ENCODE measurements around the gene VPS18. TPM values are rescaled to one million over a fixed set of nuclear protein-coding genes. Genes with fewer than 3 reads are reported as not detected.
"Not testable (repeated sequence)": the region's sequence is repeated elsewhere in the genome, so short reads cannot be mapped to it uniquely, and the experiment has no call there.

VPS18 gene, protein sequence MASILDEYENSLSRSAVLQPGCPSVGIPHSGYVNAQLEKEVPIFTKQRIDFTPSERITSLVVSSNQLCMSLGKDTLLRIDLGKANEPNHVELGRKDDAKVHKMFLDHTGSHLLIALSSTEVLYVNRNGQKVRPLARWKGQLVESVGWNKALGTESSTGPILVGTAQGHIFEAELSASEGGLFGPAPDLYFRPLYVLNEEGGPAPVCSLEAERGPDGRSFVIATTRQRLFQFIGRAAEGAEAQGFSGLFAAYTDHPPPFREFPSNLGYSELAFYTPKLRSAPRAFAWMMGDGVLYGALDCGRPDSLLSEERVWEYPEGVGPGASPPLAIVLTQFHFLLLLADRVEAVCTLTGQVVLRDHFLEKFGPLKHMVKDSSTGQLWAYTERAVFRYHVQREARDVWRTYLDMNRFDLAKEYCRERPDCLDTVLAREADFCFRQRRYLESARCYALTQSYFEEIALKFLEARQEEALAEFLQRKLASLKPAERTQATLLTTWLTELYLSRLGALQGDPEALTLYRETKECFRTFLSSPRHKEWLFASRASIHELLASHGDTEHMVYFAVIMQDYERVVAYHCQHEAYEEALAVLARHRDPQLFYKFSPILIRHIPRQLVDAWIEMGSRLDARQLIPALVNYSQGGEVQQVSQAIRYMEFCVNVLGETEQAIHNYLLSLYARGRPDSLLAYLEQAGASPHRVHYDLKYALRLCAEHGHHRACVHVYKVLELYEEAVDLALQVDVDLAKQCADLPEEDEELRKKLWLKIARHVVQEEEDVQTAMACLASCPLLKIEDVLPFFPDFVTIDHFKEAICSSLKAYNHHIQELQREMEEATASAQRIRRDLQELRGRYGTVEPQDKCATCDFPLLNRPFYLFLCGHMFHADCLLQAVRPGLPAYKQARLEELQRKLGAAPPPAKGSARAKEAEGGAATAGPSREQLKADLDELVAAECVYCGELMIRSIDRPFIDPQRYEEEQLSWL
- polyA plus RNA-seq (ENCODE audit: insufficient read length in 3 of 3) = 10 to 100 TPM; 15.9 to 17.7 (median 16.3) TPM

DNA sequence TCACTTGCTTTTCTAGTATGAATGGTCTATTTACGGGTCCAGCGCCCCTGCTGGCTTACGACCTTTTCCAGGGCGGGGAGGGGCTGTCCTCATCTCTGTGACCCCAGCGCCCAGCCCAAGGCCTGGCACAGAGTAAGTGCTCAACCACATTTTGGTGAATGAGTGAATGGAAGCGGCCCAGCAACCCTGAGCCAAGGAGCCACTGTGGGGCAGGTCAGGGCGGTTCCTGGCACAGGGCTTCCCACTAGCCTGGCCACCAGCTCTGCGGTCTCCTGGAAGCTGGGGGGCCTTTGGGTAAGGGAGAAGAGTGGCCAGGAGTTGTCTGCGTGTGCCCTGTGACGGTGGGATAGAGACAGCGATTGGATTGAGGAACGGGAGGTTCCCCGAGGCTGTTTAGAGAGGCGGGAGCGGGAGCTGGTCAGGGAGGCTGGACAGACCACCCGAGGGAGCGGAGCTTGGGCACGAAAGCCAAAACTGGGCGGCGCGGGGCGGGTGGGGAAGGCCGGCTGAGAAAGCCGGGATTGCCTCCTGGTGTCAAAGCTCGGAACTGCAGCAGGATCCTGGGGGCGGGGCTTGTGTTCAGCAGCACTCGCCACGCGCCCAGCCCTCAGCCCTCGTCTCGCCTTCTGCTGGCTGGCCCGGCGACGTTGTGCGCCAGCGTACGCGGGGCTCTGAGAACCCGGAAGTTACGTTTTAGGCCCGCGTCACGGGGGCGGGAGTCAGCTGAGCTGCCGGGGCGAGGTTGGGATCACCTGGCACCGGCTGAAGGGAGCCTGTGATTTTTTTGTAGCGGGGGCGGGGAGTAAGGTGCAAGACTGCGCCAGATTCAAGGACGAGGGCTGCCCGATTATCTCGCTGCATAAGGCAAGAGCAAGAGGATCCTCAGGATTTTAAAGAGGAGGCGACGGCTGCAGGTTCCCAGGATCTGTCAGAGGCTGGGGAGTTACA lies at the start of gene VPS18:
TSS of gene VPS18 (plus strand) at position 718 of the 948 bp plus-strand sequence. CDS start 319 bp downstream, outside the sequence.
- DNase-seq (ENCODE audit: low read depth in 3 of 3, low spot score in 2 of 3) = peak; percentile 91 to 95 (median 92)

GRCh38 chr15:40844696-40845030 lies 49.6 kb upstream of the VPS18 start:
- DNase-seq (ENCODE audit: low read depth in 3 of 3, low spot score in 2 of 3) = no peak

GRCh38 chr15:40845036-40845435 lies 49.2 kb upstream of the VPS18 start:
- no peak for DNase-seq (ENCODE audit: low read depth in 3 of 3, low spot score in 2 of 3)

DNA sequence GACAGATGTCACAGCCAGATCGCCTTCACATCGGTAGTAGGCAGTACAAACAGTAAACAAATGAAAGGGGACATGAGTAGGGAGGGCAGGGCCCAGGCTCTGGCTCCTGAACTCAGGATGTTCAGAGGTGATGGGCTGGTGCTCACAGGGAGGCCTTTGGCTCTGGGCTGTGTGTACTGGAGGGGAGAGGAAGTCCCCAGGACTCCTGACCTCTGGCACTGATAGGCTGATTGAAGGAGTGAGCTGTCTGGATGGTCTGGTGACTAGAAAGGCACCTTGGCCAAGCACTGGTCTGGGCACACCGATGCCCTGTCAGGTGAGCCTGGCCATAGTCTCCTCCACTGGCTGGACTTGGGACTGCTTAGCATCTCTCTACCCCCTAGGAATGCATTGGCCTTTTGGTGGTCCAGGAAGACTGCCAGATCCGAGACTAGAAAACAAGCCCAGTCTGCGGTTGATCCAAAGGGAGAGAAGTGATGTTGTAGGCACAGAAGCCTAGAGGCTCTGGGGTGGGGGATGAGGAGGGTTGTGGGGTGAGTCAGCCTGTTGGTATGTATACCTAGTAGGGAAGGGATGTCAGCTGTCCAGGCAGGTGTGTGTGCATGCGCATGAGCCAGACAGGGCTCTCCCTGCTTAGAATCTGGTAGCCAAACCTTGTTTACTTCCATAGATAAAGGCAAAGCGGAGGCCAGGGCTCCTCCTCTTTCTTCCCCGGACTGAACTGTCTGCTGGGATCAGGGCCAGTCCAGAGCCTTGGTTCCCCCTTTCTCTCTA lies 48.6 kb upstream of the VPS18 start:
- no peak for DNase-seq (ENCODE audit: low read depth in 3 of 3, low spot score in 2 of 3)

DNA sequence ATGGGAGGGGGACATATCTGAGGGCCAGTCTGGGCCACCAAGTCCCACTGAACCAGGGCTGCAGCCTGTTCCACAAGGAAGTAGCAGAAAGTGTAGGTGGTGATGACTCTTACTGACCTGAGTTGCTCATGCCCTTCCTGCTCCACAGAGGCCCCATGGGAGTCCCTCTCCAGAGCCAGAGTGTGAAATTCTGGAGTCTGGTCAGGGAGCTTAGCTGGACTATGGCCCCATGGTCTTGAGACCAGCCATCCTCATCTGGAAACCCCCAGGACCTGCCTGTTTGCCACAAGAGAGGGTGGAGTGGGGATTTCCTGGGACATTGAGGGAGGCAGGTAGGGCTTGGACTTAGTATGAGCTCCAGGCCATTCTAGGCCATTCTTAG lies 47.4 kb upstream of the VPS18 start:
- DNase-seq (ENCODE audit: low read depth in 3 of 3, low spot score in 2 of 3) = no peak

DNA sequence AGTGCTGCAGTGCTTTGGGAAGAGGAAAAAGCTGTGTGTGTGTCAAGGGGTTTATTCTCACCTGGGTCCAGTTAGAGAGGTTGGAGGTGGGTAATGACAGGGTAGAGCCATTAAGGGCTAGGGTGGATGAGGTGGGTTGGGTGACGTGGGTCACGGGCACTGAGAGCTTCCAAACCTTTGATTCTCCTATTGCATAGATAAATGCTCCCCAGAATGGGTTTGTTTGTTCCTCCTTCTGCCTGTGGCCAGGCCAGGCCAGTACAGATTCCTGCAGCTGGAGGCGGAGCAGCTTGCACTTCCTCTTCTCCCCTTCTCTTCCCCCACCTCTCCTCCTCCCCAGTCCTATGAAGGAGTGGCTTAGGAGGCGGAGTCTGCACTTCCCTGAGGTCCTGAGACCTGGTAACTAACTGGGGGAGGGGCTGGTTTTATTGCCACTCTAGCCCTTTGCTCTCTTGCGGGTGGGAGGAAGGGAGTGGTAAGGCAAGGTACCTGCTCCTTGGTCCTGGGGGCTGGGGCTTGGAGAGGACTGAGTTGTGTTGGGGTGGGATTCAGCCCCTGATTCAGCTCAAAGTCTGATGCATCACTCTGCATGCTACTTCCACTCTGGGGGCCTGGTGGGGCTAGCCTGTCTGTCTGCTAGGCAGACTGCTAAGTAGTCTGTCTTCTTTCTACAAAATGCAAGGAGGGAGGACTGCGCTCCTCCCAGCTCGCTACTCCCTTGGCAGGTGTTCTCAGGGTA lies 46.9 kb upstream of the VPS18 start:
- DNase-seq (ENCODE audit: low read depth in 3 of 3, low spot score in 2 of 3) = peak in 1 of 3 donors; percentile 77

DNA sequence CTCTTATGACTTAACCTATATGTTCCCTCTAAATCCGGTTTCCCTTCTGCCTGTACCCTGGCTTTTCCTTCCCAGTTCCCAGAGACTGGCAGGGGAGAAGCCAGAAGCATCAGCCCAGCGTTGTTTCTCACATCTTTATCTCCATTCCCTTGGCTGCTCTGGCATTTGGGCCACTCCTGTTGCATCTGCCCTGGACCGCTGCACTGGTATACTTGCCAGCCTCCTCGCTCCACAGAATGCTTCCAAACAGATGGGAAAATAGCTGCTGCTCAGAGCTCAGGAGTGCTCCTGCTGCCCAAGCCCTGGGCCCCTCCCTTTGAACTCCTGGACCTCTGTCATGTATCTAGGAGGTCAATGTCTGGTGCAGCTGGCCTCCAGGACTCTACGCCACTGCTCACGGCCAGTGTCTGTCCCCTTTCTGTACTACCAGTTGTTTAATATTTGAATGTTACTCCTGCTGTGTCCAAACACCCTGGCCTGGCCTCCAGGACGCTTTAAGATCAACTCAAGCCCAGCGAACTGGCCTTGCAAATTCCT lies 43.6 kb upstream of the VPS18 start:
- no peak for DNase-seq (ENCODE audit: low read depth in 3 of 3, low spot score in 2 of 3)

- no peak for DNase-seq (ENCODE audit: low read depth in 3 of 3, low spot score in 2 of 3)
Observed at GRCh38 chr15:40852529-40852928, 41.7 kb upstream of the VPS18 start.

DNA sequence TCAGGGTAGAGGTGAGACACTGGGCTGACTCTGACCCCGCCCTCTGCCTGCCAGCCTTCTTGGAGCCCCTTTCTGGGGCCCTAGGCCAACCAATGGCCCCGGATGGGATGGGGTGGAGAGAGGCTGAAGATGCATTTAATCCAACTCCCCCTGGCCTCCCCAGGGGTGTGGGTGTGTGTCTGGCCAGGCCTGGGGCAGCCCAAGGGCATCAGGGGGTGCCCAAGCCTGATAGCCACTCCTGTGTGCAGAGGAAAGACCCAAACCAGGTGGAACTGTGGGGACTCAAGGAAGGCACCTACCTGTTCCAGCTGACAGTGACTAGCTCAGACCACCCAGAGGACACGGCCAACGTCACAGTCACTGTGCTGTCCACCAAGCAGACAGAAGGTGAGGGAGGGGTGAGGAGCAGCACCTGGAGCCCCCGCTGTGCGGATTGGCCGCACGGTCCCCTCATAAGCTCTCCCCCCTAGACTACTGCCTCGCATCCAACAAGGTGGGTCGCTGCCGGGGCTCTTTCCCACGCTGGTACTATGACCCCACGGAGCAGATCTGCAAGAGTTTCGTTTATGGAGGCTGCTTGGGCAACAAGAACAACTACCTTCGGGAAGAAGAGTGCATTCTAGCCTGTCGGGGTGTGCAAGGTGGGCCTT lies 40.9 kb upstream of the VPS18 start:
- no peak for DNase-seq (ENCODE audit: low read depth in 3 of 3, low spot score in 2 of 3)

GRCh38 chr15:40854161-40854560 lies 40.1 kb upstream of the VPS18 start:
- no peak for DNase-seq (ENCODE audit: low read depth in 3 of 3, low spot score in 2 of 3)

GRCh38 chr15:40855706-40856234 lies 38.5 kb upstream of the VPS18 start:
- DNase-seq (ENCODE audit: low read depth in 3 of 3, low spot score in 2 of 3) = no peak

DNA sequence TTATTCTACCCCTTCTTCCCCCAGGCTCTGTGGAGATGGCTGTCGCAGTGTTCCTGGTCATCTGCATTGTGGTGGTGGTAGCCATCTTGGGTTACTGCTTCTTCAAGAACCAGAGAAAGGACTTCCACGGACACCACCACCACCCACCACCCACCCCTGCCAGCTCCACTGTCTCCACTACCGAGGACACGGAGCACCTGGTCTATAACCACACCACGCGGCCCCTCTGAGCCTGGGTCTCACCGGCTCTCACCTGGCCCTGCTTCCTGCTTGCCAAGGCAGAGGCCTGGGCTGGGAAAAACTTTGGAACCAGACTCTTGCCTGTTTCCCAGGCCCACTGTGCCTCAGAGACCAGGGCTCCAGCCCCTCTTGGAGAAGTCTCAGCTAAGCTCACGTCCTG lies 37.5 kb upstream of the VPS18 start:
- no peak for DNase-seq (ENCODE audit: low read depth in 3 of 3, low spot score in 2 of 3)

DNA sequence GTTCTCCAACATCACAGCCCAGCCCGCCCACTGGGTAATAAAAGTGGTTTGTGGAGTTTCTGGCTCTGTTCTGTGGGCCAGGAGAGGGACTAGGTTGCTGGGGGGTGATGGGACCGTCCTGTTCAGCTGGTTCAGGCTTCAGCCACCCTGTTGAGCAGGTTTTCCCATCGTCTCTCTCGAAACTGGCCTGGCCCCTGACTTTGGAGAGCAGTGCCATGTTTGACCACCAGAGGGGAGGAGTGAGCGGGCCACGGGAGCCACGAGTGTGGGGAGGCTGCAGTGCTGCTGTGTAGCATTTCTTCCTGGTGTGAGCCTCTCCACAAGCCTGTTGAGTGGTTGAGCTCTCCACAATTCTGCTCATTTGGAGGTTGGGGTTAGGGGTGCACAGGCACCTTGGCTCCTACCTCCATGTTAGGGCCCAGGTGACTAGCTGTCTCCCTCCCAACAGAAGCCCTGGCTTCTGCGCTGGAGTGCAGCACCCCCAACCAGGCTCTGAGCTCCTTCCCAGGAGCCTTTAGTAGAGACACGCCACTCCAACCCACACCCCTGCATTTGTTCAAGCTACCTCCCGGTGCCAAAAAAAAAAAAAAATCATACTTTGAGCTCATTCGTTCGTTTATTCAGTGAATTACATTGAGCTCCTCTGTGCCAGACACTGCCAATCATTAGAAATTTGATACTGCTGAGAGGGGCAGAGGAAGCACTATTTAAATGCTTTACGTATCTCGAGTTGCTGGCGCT lies 36.5 kb upstream of the VPS18 start:
- DNase-seq (ENCODE audit: low read depth in 3 of 3, low spot score in 2 of 3) = no peak

GRCh38 chr15:40858706-40859105 lies 35.5 kb upstream of the VPS18 start:
- no peak for DNase-seq (ENCODE audit: low read depth in 3 of 3, low spot score in 2 of 3)

DNA sequence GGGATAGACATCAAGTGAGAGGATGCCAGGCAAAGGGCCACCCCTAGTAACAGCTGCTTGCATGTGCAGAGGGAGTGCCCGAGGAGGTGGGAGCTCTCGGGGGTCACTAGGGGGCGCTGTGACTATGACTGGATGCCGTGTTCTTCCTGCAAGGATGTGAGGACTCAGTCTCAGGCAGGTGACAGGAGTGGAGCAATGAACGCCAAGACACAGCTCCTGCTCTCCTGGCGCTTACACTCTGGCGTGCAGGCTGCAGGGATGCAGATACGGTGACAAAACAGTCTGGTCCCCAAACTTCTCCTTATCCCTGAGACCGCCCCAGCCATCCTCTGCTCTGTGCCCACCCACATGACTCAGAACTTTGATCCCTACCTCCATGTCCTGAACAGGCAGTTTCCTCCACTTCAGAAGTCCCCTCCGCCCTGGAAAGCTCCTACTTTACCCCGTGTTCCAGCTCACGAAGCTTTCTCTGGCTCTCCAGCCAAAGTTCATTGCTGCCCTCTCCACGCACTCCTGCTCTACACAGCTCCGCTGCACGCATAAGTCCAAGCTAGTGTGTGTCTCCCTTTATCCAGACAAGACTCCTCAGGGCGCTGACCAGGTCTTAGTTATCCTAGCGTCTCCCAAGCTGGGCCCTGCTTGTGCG lies 34.9 kb upstream of the VPS18 start:
- DNase-seq (ENCODE audit: low read depth in 3 of 3, low spot score in 2 of 3) = no peak

DNA sequence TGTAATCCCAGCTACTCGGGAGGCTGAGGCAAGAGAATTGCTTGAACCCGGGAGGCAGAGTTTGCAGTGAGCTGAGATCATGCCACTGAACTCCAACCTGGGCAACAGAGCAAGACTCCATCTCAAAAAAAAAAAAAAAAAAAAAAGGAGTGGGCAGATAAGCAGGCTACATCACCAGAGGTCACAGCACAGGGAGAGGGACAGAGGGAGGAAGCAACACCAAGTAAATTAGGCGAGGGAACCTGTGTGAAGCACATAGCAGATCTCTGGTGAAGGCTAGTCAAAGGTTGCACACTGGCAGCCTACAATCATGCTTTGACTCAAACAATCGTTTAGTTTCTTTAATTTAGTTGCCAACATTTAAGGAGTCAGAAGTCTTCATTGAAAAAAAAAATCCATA lies 33.1 kb upstream of the VPS18 start:
- DNase-seq (ENCODE audit: low read depth in 3 of 3, low spot score in 2 of 3) = not testable (repeated sequence)

Measured in right renal cortex interstitium (tissue), 3 donors.